ENCODE measurements around the gene ACADM. TPM values are rescaled to one million over a fixed set of nuclear protein-coding genes. Genes with fewer than 3 reads are reported as not detected.
"Not testable (repeated sequence)": the region's sequence is repeated elsewhere in the genome, so short reads cannot be mapped to it uniquely, and the experiment has no call there.

Gene ACADM
- total RNA-seq (10 to 100 TPM; 18.3 to 33.5 (median 26.2) TPM), polyA plus RNA-seq (10 to 100 TPM in 1 of 2 donors, 1 to 10 TPM in 1; 9.8 to 29.0 TPM)

DNA sequence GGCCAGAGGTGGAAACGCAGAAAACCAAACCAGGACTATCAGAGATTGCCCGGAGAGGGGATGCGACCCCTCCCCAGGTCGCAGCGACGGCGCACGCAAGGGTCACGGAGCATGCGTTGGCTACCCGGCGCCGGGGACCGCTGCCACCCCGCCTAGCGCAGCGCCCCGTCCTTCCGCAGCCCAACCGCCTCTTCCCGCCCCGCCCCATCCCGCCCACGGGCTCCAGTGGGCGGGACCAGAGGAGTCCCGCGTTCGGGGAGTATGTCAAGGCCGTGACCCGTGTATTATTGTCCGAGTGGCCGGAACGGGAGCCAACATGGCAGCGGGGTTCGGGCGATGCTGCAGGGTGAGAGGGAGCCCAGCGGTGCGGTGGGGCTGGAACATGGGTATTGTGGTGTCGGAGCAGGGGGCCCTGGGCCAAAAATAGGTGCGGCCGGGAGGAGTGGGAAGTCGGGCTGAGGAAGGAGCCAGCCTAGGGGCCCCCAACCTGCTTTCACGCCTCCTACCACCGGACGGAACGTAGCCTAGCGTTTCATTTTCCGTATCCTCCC, at the start of gene ACADM:
Gene ACADM, plus strand, starts transcription at position 238 of the 551 bp plus-strand sequence. Its CDS starts 79 bp downstream, at position 317.
- intact Hi-C loops (cut with DNase I): loop anchor here in 1 of 3 donors (10.0 kb wide), 1 partner anchor 70 kb away; the partner anchor contains the start of gene MSH4
- 0% methylated on average over 35 to 48 of the region's 48 CpGs for WGBS, 2 donors
- peak; percentile 95 to 98 (median 96) for ATAC-seq
- Histone ChIP-seq H3K27ac (peak within 1 kb of the TSS; percentile 81 to 94 (median 84)), H3K27me3 (no peaks in the 10 kb centered on the region), H3K4me1 (peaks cover 0 to 18% (median 11%) of the 10 kb centered on the region in 3 donors), H3K4me3 (peak within 1 kb of the TSS; percentile 58 to 68 (median 63)), H3K9me3 (no peaks in the 10 kb centered on the region), H3K36me3 (no peaks in the 10 kb centered on the region)
- peak; percentile 84 to 90 (median 84) for DNase-seq
- FAIRE-seq: no peak
- TF ChIP-seq, protein P1, sequence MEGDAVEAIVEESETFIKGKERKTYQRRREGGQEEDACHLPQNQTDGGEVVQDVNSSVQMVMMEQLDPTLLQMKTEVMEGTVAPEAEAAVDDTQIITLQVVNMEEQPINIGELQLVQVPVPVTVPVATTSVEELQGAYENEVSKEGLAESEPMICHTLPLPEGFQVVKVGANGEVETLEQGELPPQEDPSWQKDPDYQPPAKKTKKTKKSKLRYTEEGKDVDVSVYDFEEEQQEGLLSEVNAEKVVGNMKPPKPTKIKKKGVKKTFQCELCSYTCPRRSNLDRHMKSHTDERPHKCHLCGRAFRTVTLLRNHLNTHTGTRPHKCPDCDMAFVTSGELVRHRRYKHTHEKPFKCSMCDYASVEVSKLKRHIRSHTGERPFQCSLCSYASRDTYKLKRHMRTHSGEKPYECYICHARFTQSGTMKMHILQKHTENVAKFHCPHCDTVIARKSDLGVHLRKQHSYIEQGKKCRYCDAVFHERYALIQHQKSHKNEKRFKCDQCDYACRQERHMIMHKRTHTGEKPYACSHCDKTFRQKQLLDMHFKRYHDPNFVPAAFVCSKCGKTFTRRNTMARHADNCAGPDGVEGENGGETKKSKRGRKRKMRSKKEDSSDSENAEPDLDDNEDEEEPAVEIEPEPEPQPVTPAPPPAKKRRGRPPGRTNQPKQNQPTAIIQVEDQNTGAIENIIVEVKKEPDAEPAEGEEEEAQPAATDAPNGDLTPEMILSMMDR (IDR thresholded peaks at IDR 0.05): no peak

DNA sequence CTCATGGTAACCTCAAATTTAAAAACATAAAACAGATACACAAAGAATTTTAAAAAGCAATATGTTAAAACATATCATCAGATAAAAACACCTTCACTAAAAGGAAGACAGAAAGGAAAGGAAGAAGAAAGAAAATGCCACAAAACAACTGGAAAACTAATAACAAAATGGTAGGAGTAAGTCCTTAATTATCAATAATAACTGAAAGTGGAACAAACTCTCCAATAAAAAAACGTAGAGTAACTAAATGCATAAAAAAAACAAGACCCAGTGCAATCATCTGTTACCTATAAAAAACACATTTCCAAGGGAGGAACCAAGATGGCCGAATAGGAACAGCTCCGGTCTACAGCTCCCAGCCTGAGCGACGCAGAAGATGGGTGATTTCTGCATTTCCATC, 47.1 kb upstream of the ACADM start:
- TF ChIP-seq, protein P1 (IDR thresholded peaks at IDR 0.05): no peak
- DNase-seq (no peak), FAIRE-seq (no peak), ATAC-seq (no peak)
- H3K4me3 ChIP-seq: no peak overlapping the region
- H3K27me3 ChIP-seq: no peaks in the 10 kb centered on the region
- no peaks in the 10 kb centered on the region for H3K4me1 ChIP-seq
- H3K27ac ChIP-seq: no peak overlapping the region
- intact Hi-C loops (cut with DNase I): no loop called here
- H3K9me3 ChIP-seq: no peaks in the 10 kb centered on the region
- H3K36me3 ChIP-seq: no peaks in the 10 kb centered on the region
- 66 to 69% methylated on average over 5 of the region's 5 CpGs for WGBS, 2 donors

DNA sequence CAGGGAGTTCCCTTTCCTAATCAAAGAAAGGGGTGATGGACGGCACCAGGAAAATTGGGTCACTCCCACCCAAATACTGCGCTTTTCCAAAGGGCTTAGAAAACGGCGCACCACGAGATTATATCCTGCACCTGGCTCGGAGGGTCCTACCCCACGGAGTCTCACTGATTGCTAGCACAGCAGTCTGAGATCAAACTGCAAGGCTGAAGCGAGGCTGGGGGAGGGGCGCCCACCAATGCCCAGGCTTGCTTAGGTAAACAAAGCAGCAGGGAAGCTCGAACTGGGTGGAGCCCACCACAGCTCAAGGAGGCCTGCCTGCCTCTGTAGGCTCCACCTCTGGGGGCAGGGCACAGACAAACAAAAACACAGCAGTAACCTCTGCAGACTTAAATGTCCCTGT, 46.5 kb upstream of the ACADM start:
- H3K4me3 ChIP-seq; H3K27me3 ChIP-seq; intact Hi-C loops (cut with DNase I); ATAC-seq; DNase-seq; H3K9me3 ChIP-seq; H3K36me3 ChIP-seq; FAIRE-seq; H3K27ac ChIP-seq; H3K4me1 ChIP-seq: not testable (repeated sequence)
- 44 to 61% methylated on average over 9 to 10 of the region's 10 CpGs for WGBS, 2 donors

DNA sequence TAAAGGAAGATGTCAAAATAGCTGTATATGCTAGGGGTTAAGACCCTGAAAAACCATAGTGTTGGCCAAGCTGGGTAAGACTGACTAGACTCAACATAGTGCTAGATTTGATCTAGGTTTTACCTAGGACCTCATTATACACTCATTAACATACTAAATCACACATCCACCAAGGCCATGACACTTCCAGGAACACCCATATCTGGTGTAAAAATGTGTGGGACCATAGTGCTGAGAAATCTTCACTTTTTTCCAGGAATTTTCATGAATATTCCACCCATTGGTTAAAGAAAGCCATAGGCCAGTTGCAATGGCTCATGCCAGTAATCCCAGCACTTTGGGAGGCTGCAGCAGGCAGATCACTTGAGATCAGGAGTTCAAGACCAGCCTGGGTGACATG, 34.0 kb upstream of the ACADM start:
- H3K36me3 ChIP-seq: no peaks in the 10 kb centered on the region
- no peaks in the 10 kb centered on the region for H3K9me3 ChIP-seq
- ATAC-seq: no peak
- H3K27me3 ChIP-seq: no peaks in the 10 kb centered on the region
- no peak for DNase-seq
- H3K27ac ChIP-seq: no peak overlapping the region
- TF ChIP-seq, protein P1 (IDR thresholded peaks at IDR 0.05): no peak
- intact Hi-C loops (cut with DNase I): no loop called here
- no peaks in the 10 kb centered on the region for H3K4me1 ChIP-seq
- FAIRE-seq: no peak
- H3K4me3 ChIP-seq: no peak overlapping the region

DNA sequence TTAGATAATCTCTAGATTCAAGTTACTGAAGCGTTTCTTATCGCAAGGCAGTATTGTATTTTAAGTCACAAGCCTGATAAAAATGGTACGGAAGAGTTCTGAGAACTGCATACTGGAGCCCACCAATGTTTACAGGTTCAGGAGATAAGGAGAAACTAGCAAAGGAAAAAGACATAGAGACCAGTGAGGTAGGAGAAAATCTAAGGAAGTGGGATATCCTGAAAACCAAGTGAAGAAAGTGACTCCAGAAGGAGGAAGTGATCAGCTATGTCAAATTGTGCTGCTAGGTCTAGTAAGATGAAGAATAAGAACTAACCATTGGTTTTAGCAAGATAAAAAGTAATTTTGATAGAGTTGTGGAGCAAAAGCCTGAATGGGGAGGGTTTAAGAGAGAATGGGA, 31.0 kb upstream of the ACADM start:
- H3K4me3 ChIP-seq: no peak overlapping the region
- no peaks in the 10 kb centered on the region for H3K9me3 ChIP-seq
- no peaks in the 10 kb centered on the region for H3K4me1 ChIP-seq
- intact Hi-C loops (cut with DNase I): no loop called here
- ATAC-seq (no peak), FAIRE-seq (no peak), DNase-seq (no peak)
- TF ChIP-seq, protein P1 (IDR thresholded peaks at IDR 0.05): no peak
- WGBS, 2 donors: 16 to 28% methylated on average over 3 of the region's 3 CpGs
- no peak overlapping the region for H3K27ac ChIP-seq
- H3K27me3 ChIP-seq: no peaks in the 10 kb centered on the region
- H3K36me3 ChIP-seq: no peaks in the 10 kb centered on the region
